Caco-2 (cell line): ENCODE results near the gene ACAP3. TPM values are rescaled to one million over a fixed set of nuclear protein-coding genes. Genes with fewer than 3 reads are reported as not detected.

Experiments used
- BruUV-seq: library from RNA; stranded (reverse); fragments of 400-500 nt; replicated peaks from 2 replicates; lab custom pipeline; 2021; lab: Mats Ljungman, UMichigan
- CTCF ChIA-PET: fragments of 300-600 bp; sonication (Branson Sonifier 250); formaldehyde crosslinking; loops from one replicate; lab custom pipeline; 2022; ENCODE audit warnings: antibody characterized with exemption; lab: Charles Lee
- POLR2A ChIA-PET: fragments of 300-600 bp; sonication (Branson Sonifier 250); formaldehyde crosslinking; loops from one replicate; lab custom pipeline; 2022; ENCODE audit warnings: antibody characterized with exemption; lab: Charles Lee
- DNase-seq, 2 experiments: peaks; one replicate each; pipeline versions ENCODE4 v3.0.0 to v3.0.0-alpha.2; 2020 to 2022
- H3K27me3 ChIP-seq: replicated peaks from 2 replicates; pipeline ENCODE4 v1.6.0; 2011; ENCODE audit warnings: low read length; ENCODE audit not compliant: control insufficient read depth, insufficient read depth
- H3K36me3 ChIP-seq: 2 replicates; pipeline ENCODE4 v1.5.1; 2011; ENCODE audit warnings: low read length; ENCODE audit not compliant: control insufficient read depth, insufficient read depth
- H3K4me1 ChIP-seq: fragments of 250-450 bp; sonication (Bioruptor Pico); 2 replicates; pipeline ENCODE4 v1.5.1; 2020; ENCODE audit warnings: mild to moderate bottlenecking
- H3K4me3 ChIP-seq: 2 replicates; pipeline ENCODE4 v1.5.1; 2011; ENCODE audit warnings: low read depth, mild to moderate bottlenecking, control low read depth, low read length
- H3K9me3 ChIP-seq: fragments of 250-450 bp; sonication (Bioruptor Pico); 2 replicates; pipeline ENCODE4 v1.5.1; 2020; ENCODE audit warnings: mild to moderate bottlenecking, moderate library complexity
- H3K27ac Mint-ChIP-seq: one replicate; pipeline ENCODE4 v1.8.0; 2022; ENCODE audit warnings: mixed read lengths; ENCODE audit not compliant: unreplicated experiment
- H3K27me3 Mint-ChIP-seq: one replicate; pipeline ENCODE4 v1.8.0; 2022; ENCODE audit warnings: mixed read lengths; ENCODE audit not compliant: insufficient read depth, unreplicated experiment
- H3K36me3 Mint-ChIP-seq: one replicate; pipeline ENCODE4 v1.8.0; 2022; ENCODE audit warnings: mild to moderate bottlenecking, mixed read lengths; ENCODE audit not compliant: insufficient read depth, unreplicated experiment
- H3K4me1 Mint-ChIP-seq: one replicate; pipeline ENCODE4 v1.8.0; 2022; ENCODE audit warnings: low read depth, mixed read lengths; ENCODE audit not compliant: unreplicated experiment
- H3K4me3 Mint-ChIP-seq: one replicate; pipeline ENCODE4 v1.8.0; 2022; ENCODE audit warnings: mild to moderate bottlenecking, moderate library complexity, mixed read lengths; ENCODE audit not compliant: unreplicated experiment
- H3K9me3 Mint-ChIP-seq: one replicate; pipeline ENCODE4 v1.8.0; 2022; ENCODE audit warnings: mixed read lengths; ENCODE audit not compliant: unreplicated experiment
- CTCF ChIP-seq, 2 experiments: fragments of 200-600 bp in 1 of 2; IDR thresholded peaks; 1 replicate in 1 of 2; 2 replicates in 1 of 2; pipeline versions ENCODE4 v1.5.1 to v1.8.0; 2011 to 2022; ENCODE audit warnings: antibody characterized with exemption in 1 of 2, control low read depth in 1 of 2, inconsistent platforms in 1 of 2, low read depth in 1 of 2, low read length in 1 of 2, mild to moderate bottlenecking in 1 of 2, moderate library complexity in 1 of 2; ENCODE audit not compliant: insufficient read depth in 1 of 2, severe bottlenecking in 1 of 2, unreplicated experiment in 1 of 2
- intact Hi-C: fragments of 100-400 bp; cut with micrococcal nuclease; formaldehyde crosslinking; loops from one replicate; pipeline ENCODE4 v1.10.0; 2022; ENCODE audit not compliant: unreplicated experiment
- total RNA-seq: library from RNA; stranded (reverse); gene quantifications from 2 replicates; pipeline ENCODE4 v1.2.3, GENCODE V29; 2022

Gene ACAP3
- total RNA-seq, 1 experiment from 2014 or later, result 46.6 TPM

GRCh38 chr1:1306661-1307260 lies 969 bp downstream of the ACAP3 start:
- no peak for DNase-seq
- Histone ChIP-seq H3K4me1 (peaks cover 36% of the 10 kb centered on the region), H3K36me3 (no peaks in the 10 kb centered on the region), H3K9me3 (no peaks in the 10 kb centered on the region), H3K27me3 (no peaks in the 10 kb centered on the region), H3K4me3 (peak overlapping the region; percentile 87)
- Mint-ChIP-seq H3K27ac (no peak overlapping the region), H3K9me3 (no peaks in the 10 kb centered on the region), H3K4me3 (peak overlapping the region; percentile 81), H3K36me3 (peaks cover 17% of the 10 kb centered on the region), H3K4me1 (no peaks in the 10 kb centered on the region), H3K27me3 (no peaks in the 10 kb centered on the region)
- POLR2A ChIA-PET, result interaction anchor here (1.0 kb wide), 1 partner anchor 33 kb away, joined by 6 read pairs; the partner anchor contains the start of gene UBE2J2
- TF ChIP-seq CTCF (IDR thresholded peaks at IDR 0.05; ENCODE audit: insufficient read depth in 1 of 2, low read depth in 1 of 2, low read length in 1 of 2, severe bottlenecking in 1 of 2, unreplicated experiment in 1 of 2), result no peak
- CTCF ChIA-PET, result no interaction called here
- intact Hi-C loops, result no loop called here
- TSS peak; percentile 34 for BruUV-seq

GRCh38 chr1:1306070-1306660 lies 1.6 kb downstream of the ACAP3 start:
- Histone ChIP-seq H3K4me3 (peak overlapping the region; percentile 87), H3K27me3 (no peaks in the 10 kb centered on the region), H3K36me3 (no peaks in the 10 kb centered on the region), H3K9me3 (no peaks in the 10 kb centered on the region), H3K4me1 (peaks cover 36% of the 10 kb centered on the region)
- no TSS peak for BruUV-seq
- Mint-ChIP-seq H3K27ac (peak overlapping the region; percentile 74), H3K4me1 (no peaks in the 10 kb centered on the region), H3K4me3 (peak overlapping the region; percentile 81), H3K9me3 (no peaks in the 10 kb centered on the region), H3K36me3 (peaks cover 12% of the 10 kb centered on the region), H3K27me3 (no peaks in the 10 kb centered on the region)
- no peak for TF ChIP-seq CTCF (IDR thresholded peaks at IDR 0.05; ENCODE audit: insufficient read depth in 1 of 2, low read depth in 1 of 2, low read length in 1 of 2, severe bottlenecking in 1 of 2, unreplicated experiment in 1 of 2)
- DNase-seq, result no peak
- ChIA-PET POLR2A (interaction anchor here (1.0 kb wide), 1 partner anchor 33 kb away, joined by 6 read pairs; the partner anchor contains the start of gene UBE2J2), CTCF (no interaction called here)
- intact Hi-C loops, result no loop called here

GRCh38 chr1:1305300-1306069 lies 2.2 kb downstream of the ACAP3 start:
- Mint-ChIP-seq H3K9me3 (no peaks in the 10 kb centered on the region), H3K4me3 (peak overlapping the region; percentile 81), H3K27me3 (no peaks in the 10 kb centered on the region), H3K4me1 (no peaks in the 10 kb centered on the region), H3K36me3 (peaks cover 11% of the 10 kb centered on the region), H3K27ac (peak overlapping the region; percentile 74)
- no peak for DNase-seq
- H3K4me3 ChIP-seq, result peak overlapping the region; percentile 87
- no peaks in the 10 kb centered on the region for H3K36me3 ChIP-seq
- no TSS peak for BruUV-seq
- no peaks in the 10 kb centered on the region for H3K27me3 ChIP-seq
- no peak for TF ChIP-seq CTCF (IDR thresholded peaks at IDR 0.05; ENCODE audit: insufficient read depth in 1 of 2, low read depth in 1 of 2, low read length in 1 of 2, severe bottlenecking in 1 of 2, unreplicated experiment in 1 of 2)
- peaks cover 36% of the 10 kb centered on the region for H3K4me1 ChIP-seq
- CTCF ChIA-PET, result interaction anchor here (0.7 kb wide), 2 partner anchors 14 to 43 kb away, joined by 3 to 5 read pairs; no protein-coding TSS in a partner anchor
- POLR2A ChIA-PET, result no interaction called here
- intact Hi-C loops, result no loop called here
- no peaks in the 10 kb centered on the region for H3K9me3 ChIP-seq
